Measurements from ENCODE around the gene PTPRK. TPM values are rescaled to one million over a fixed set of nuclear protein-coding genes. Genes with fewer than 3 reads are reported as not detected.

PTPRK gene
- total and polyA plus RNA-seq, 2 of the 8 experiments (the other 6 are each of a cell fraction or from before 2014, with no cell fraction given), result 11.4 to 47.3 TPM

DNA sequence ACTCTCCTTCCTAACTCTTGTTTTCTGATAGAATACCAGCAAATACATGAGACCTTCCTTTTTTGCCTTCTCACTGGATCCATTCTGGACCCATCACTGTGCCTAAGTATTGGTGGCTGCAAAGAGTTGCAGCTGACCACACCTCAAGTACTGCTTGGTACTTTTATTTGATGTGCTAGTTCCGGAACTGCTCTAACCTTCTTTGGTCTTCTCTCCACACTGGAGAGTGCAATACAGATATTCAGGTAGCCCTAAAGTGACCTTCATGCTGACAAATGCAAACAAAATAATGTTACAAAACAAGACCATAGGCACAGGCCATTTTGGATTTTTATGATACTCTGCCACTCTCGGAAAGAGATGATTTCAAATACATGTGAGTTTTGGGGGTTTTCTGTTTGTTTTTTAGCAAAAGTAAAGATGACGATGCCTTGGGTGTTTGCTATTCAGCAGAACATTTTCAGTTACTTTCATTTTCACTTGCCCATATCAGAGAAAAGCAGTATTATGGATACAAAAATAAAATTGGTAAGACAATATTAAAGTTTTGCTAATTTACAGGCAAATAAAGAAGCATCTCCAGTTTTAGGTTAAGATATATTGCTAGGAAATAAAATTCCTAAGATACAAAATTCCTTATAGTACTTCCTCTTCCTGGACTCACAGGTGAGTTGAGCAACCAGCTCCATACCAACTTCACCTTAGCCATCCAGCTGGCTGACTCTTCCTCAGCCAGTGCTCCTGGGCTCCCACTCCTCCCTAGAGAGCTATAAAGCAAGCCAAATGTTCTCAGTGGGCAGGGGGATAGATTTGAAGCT, 42.0 kb downstream of the PTPRK start:
- WGBS, 2 experiments (ENCODE audit: extremely low coverage in 1 of 2, insufficient coverage in 1 of 2, insufficient read length in 1 of 2, insufficient replicate concordance in 2 of 2, low coverage in 1 of 2, low lambda C conversion rate in 2 of 2, missing lambda C conversion rate in 1 of 2), result 97% methylated on average over 3 of the region's 3 CpGs; no CpG with 5 or more reads in 1 of the 2 experiments
- H3K9ac ChIP-seq (replicated peaks in 1 of 4; ENCODE audit: extremely low read depth in 1 of 4, low read depth in 3 of 4, low read length in 3 of 4), result no peak overlapping the region
- DNase-seq (ENCODE audit: low read depth in 1 of 2, low spot score in 2 of 2), result no peak
- POLR2A ChIA-PET (ENCODE audit: partially characterized antibody), result no interaction called here
- no peak overlapping the region for H4K91ac ChIP-seq (replicated peaks; ENCODE audit: insufficient read length, low read length)
- no peak overlapping the region for H3K4me2 ChIP-seq (ENCODE audit: insufficient read depth in 1 of 2, low read depth in 2 of 2, low read length in 2 of 2)
- no peaks in the 10 kb centered on the region for H3K36me3 ChIP-seq (ENCODE audit: control insufficient read depth in 2 of 4, insufficient read depth in 4 of 4, low read length in 3 of 4)
- H3K4me1 ChIP-seq (replicated peaks in 1 of 4; ENCODE audit: control insufficient read depth in 3 of 4, insufficient read depth in 4 of 4, low read length in 3 of 4), result peaks cover 0 to 3% (median 1%) of the 10 kb centered on the region in 4 experiments; a peak in 1 of 7 replicates
- H2BK15ac ChIP-seq (ENCODE audit: low read length), result no peak overlapping the region
- H3K56ac ChIP-seq (replicated peaks; ENCODE audit: insufficient read length, low read depth, low read length), result no peak overlapping the region
- FAIRE-seq, result no peak
- H2BK20ac ChIP-seq (ENCODE audit: low read length), result no peak overlapping the region
- H3K23me2 ChIP-seq (ENCODE audit: low read depth, low read length), result no peaks in the 10 kb centered on the region
- H3K27ac ChIP-seq (ENCODE audit: low read depth, low read length), result no peak overlapping the region
- CTCF ChIA-PET (ENCODE audit: partially characterized antibody), result interaction anchor here (1.0 to 1.7 kb wide), 2 partner anchors 40 to 56 kb away, joined by 3 to 4 read pairs; no protein-coding TSS in a partner anchor
- H3K79me1 ChIP-seq (ENCODE audit: low read depth, low read length), result peaks cover 2% of the 10 kb centered on the region; the same call in 1 of the 2 replicates
- no peak overlapping the region for H3K14ac ChIP-seq (ENCODE audit: insufficient read length)
- H3K9me3 ChIP-seq (ENCODE audit: insufficient read depth in 2 of 2, low read depth in 1 of 2, low read length in 1 of 2), result no peaks in the 10 kb centered on the region
- no peak overlapping the region for H3K23ac ChIP-seq (ENCODE audit: insufficient read length)
- no peak overlapping the region for H2BK120ac ChIP-seq (replicated peaks; ENCODE audit: low read depth, low read length)
- 0 out of 2 replicates have a peak overlapping the region, but pooled peaks have one; percentile 17 for H2AK5ac ChIP-seq (ENCODE audit: low read depth, low read length)
- no peak overlapping the region for H2BK5ac ChIP-seq (ENCODE audit: low read depth, low read length)
- H3K79me2 ChIP-seq (ENCODE audit: control insufficient read depth in 1 of 2, insufficient read depth in 2 of 2, low read length in 2 of 2), result peaks cover 5 to 78% of the 10 kb centered on the region in 2 experiments; a peak in 3 of 4 replicates
- peaks cover under 1 to 3% of the 10 kb centered on the region in 2 experiments for H4K20me1 ChIP-seq (replicated peaks in 1 of 2; ENCODE audit: control insufficient read depth in 1 of 2, insufficient read depth in 2 of 2, low read length in 2 of 2)
- H4K5ac ChIP-seq (ENCODE audit: insufficient read length, low read depth, low read length), result no peak overlapping the region
- H4K8ac ChIP-seq (ENCODE audit: extremely low read depth, insufficient read depth, low read length), result no peak overlapping the region
- no peak overlapping the region for H3K4ac ChIP-seq (replicated peaks; ENCODE audit: insufficient read length, low read depth, low read length)
- no peak overlapping the region for H2BK12ac ChIP-seq (ENCODE audit: low read depth, low read length)
- no peak overlapping the region for H3K18ac ChIP-seq (ENCODE audit: extremely low read depth, low read length)
- no peak overlapping the region for H2AFZ ChIP-seq (ENCODE audit: low read length)
- no peaks in the 10 kb centered on the region for H3K27me3 ChIP-seq (replicated peaks in 1 of 4; ENCODE audit: control insufficient read depth in 3 of 4, extremely low read depth in 1 of 4, insufficient read depth in 3 of 4, low read length in 3 of 4)
- H3K4me3 ChIP-seq (ENCODE audit: extremely low read depth in 1 of 4, insufficient read depth in 2 of 4, low read depth in 3 of 4, low read length in 4 of 4), result no peak overlapping the region
- TF ChIP-seq NANOG (IDR thresholded peaks at IDR 0.05; ENCODE audit: insufficient read depth, low read depth, low read length, poor library complexity, severe bottlenecking) (no peak), POLR2A (IDR thresholded peaks at IDR 0.05; ENCODE audit: control extremely low read depth in 1 of 2, low read depth in 2 of 2, low read length in 2 of 2) (no peak), KDM1A (IDR thresholded peaks at IDR 0.05; ENCODE audit: borderline replicate concordance, low read length) (no peak), BACH1 (IDR thresholded peaks at IDR 0.05; ENCODE audit: low read length) (no peak), CBX8 (IDR thresholded peaks at IDR 0.05; ENCODE audit: borderline replicate concordance, low read depth, low read length) (no peak), SUZ12 (IDR thresholded peaks at IDR 0.05; ENCODE audit: low read length) (no peak), HDAC2 (IDR thresholded peaks at IDR 0.05; ENCODE audit: borderline replicate concordance in 1 of 2, low read depth in 2 of 2, low read length in 2 of 2) (no peak), EZH2 (IDR thresholded peaks at IDR 0.05; ENCODE audit: low read depth, low read length, severe bottlenecking) (no peak), BRCA1 (IDR thresholded peaks at IDR 0.05; ENCODE audit: low read depth, low read length) (no peak), RBBP5 (IDR thresholded peaks at IDR 0.05; ENCODE audit: borderline replicate concordance, low read depth, low read length) (no peak), EP300 (IDR thresholded peaks at IDR 0.05; ENCODE audit: borderline replicate concordance in 1 of 2, low read depth in 2 of 2, low read length in 2 of 2) (no peak), CHD1 (IDR thresholded peaks at IDR 0.05; ENCODE audit: low read depth, low read length) (no peak)
